ENCODE data around the gene ANKRD55.
"Not testable (repeated sequence)": the region's sequence is repeated elsewhere in the genome, so short reads cannot be mapped to it uniquely, and the experiment has no call there.

The ANKRD55 gene

DNA sequence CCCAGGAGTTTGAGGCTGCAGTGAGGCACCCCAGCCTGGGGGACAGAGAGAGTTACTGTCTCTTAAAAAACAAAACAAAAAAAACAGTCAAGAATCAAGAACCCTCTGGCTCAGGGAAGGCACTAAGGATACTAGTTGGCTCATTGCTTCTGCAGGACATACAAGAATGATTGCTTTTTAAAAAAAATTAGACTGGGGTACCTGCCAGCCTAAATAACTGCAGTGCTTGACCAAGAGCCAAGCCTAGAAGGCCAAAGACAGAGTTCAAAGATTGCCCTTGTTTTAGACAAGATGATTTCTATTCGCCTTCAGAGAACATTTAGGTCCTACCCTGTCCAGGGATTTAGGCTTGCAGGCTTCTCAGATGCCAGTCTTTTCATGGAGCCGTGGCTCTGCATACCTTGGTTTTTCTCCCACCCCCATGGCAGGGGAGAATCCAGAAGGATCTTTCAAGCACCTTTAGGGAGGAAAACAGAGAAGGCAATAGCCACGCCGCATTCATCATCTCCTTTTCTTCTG, 144.6 kb downstream of the ANKRD55 start:
- in situ Hi-C loops (cut with HindIII; ENCODE audit: low sequenced_read_pairs): no loop called here

DNA sequence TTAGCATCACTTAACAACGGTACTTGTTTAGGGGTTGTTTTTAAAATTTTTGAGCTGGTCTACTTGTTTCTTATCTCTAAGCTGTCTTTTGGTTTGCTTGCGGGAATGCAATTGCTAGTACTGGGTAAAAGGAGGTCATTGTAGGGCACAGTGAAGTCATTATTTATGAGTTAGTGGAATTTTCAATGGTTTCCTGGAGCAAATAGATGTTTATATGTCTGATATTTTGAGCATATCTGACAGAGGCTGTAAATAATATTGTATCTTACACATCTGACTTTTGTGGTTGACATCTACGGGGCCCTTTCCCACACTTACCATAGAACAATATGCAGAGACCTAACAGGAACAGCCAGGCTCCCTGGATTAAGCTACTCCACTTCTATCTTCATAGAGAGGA, 147.9 kb downstream of the ANKRD55 start:
- in situ Hi-C loops (cut with HindIII; ENCODE audit: low sequenced_read_pairs): no loop called here

DNA sequence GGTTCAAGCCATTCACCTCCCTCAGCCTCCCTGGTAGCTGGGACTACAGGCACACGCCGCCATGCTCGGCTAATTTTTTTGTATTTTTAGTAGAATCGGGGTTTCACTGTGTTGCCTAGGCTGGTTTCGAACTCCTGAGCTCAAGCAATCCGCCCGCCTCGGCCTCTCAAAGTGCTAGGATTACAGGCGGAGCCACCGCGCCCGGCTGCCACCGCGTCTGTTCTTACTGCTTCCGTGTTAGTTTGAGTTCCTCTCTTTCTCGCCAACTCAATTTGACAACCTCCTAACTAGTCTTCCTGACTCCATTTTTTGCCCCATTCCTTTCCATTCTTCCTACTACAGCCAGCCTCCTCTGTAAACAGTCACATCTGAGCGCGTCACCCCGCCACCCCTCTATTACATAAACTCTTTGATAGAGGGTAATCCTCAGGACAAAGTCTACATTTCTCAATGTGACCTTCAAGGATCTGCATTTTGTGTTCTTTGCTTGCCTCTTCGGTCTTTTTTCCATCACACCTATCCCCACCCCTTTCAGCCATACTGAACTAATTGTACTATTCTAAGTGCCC, 149.8 kb downstream of the ANKRD55 start:
- in situ Hi-C loops (cut with HindIII; ENCODE audit: low sequenced_read_pairs): no loop called here

DNA sequence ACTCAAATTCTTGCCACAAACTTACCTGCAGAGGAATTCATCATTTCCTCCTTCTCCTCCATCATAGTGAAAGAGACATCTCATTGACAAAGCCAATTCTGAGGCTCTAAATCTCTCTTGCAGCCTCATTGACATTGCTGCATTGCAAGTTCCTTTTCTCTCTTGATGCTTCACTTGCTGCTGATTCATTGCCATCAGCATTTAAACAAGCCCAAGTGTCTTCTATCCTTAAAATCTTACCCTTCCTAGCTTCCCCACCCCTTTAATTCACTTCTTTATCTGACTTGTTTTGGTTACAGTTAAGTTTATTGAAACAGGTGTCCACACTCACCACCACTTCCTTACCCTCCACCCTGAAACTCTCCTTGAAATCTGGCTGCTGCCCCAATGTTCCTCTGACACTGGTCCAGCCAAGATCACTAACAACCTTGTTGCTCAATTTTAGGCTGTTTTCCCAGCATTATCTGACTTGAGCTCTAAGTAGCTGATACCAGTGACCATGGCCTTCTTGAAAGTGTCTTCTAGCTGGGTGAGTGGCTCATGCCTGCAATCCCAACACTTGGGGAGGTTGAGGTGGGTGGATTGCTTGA, 152.0 kb downstream of the ANKRD55 start:
- in situ Hi-C loops (cut with HindIII; ENCODE audit: low sequenced_read_pairs): not testable (repeated sequence)

DNA sequence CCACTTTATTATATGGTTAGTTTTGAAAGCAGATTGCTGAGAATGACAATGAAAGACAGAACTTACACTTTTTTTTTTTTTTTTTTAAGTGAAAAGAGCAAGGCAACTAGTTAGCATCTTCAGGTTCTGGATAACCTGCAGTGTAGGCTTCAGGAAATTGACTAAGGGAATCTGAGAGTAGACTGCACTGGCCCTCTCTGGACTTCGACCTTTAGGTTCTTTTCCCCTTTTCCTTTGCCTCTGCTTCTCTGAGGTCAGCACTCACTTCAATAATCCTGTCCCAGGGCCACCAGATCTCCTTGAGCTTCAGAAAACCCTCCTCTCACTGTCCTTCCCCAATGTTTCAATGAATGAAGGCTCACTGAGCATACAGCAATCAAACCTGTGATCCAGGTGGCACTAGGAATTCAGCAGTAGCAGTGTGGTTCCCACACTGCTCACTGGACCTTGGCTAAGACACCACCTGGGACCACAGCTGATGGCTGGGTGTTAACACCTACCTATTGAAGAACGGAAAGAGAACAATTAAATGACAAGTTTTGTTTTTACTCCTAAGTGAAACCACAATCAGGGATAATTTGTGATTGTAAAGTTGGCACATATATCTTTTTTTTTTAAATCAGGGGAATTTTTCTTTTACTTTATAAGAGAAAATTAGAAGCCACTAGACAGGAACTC, 152.6 kb downstream of the ANKRD55 start:
- in situ Hi-C loops (cut with HindIII; ENCODE audit: low sequenced_read_pairs): no loop called here

DNA sequence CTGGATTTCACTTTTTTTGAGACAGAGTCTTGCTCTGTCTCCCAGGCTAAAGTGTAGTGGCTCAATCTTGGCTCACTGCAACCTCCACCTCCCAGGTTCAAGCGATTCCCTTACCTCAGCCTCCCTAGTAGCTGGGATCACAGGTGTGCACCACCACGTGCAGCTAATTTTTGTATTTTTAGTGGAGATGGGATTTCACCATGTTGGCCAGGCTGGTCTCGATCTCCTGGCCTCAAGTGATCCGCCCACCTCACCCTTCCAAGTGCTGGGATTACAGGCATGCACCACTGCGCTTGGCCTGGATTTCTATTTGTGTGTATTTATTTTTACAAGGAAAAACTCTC, 154.0 kb downstream of the ANKRD55 start:
- in situ Hi-C loops (cut with HindIII; ENCODE audit: low sequenced_read_pairs): not testable (repeated sequence)

DNA sequence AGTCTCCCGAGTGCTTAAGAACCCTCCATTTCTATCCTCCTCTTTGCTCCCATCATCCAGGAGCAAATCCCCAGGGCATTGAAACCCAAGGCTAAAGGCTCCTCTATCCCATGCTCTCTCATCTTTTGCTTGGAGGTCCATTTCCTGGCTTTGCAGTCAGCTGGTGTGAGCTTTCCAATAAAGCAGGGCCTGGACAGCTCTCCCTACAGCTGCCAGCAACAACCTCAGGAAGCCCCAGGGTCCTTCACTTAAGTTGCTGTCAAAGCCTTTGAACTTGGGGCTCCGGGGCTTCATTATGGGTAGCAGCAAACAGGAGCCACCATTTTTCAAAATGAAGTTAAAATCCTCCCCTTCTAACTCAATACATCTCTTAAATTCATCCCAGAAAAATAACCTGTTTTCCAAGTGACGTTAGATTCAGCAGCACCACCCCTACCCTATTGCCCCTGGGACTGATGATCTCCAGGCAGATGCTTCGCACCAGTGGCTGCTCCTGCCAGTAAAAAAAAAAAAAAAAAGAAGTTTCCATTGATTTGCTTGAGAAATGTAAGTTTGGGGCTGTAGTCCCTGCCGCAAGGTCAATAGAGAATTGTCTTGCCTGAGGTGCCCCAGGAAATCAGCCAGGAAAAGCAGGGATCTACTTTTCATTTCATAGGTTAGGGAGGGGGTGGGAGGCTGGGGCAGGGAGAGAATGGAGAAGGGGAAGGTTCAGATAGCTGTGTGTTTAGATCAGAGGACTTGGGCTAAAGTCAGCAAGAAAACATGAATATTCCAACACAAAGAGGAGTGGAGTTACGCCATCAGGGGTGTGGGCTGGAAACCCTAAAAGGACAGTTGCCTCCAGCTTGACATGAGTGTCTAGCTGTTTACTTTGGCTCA, 154.6 kb downstream of the ANKRD55 start:
- in situ Hi-C loops (cut with HindIII; ENCODE audit: low sequenced_read_pairs): no loop called here

DNA sequence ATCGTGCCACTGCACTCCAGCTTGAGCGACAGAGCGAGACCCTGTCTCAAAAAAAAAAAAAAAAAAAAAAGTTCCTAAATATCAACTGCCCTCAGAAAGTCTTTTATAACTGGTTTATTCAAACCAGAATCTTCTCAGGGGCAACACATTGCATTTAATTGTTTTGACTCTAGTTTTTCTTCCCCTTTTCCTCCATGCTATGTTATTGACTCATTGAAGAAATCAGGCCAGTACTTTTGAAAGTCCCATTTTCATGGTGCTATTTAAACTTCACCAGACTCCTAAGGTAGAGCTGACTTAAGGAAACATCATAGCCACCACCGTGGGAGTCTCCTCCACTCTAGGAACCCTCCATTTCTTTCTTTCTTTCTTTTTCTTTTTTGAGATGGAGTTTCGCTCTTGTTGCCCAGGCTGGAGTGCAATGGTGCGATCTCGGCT, 155.3 kb downstream of the ANKRD55 start:
- in situ Hi-C loops (cut with HindIII; ENCODE audit: low sequenced_read_pairs): no loop called here

DNA sequence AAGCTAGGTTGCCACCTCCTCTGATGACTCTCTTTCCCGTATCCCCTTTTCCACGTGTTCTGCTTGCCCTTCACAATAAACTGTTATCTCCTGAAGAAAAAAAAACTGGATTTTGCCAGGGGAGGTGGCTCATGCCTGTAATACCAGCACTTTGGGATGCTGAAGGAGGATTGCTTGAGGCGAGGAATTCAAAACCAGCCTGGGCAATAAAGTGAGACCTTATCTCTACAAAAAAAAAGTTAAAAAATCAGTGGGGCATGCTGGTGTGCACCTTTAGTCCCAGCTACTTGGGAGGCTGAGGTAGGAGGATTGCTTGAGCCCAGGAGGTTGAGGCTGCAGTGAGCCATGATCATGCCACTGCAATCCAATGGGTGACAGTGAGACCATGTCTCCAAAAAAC, 156.6 kb downstream of the ANKRD55 start:
- in situ Hi-C loops (cut with HindIII; ENCODE audit: low sequenced_read_pairs): no loop called here

DNA sequence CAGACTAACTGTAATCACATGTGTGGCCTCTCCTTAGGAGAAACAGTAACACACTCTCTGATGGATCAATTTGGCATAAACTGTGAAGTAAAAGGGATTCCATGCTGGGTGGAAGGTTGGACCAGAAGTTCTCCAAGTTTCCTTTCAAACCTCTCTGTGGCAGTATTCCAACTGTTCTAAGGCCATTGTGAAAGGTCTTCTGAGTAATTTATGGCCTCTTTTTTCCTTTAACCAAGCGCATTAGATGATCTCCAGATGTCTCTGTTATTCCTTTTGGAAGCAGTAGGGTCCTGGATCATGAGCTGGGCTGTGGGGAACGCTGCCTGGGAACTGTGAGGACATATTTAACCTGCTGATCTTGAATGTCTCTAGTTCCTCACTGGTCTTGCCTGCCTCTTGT, 157.8 kb downstream of the ANKRD55 start:
- in situ Hi-C loops (cut with HindIII; ENCODE audit: low sequenced_read_pairs): no loop called here

DNA sequence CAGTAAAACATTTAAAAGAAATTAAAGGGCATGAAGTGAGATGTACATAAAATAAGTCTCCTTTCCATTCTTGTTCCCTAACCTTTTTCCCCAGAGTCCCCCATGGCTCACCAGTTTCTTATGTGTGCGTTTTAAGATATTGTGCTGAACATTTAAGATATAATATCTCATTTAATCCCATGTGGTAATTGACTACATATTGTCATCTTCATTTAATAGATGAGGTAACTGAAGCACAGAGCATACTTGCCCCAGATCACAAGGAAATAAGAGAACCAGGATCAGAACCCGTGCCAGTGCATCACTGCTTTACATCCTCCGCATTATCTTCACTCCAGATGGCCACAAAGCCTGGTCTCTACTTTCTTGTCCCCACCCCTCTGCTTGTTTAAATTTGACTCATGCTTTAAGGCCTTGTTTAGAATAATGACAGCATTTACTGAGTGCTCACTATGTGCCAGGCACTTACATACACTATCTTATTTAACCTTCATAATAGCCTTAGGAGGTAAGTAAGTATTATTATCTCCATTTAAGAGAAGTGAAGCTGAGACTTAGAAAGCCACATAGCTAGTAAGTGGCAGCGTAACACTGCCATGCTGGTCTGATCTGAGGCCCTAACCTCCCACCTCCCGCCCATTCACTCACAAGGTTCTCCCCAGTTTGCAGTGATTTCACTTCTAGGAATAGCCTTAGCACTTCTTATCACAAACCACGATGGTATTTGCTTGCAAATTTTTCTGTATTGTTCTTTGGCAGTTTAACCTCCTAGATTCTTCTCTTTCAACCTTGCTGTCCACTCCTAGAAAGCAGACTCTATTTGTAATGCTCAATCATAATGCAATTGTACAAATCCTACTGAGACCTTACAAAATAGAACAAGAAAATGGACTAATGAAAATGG, 160.0 kb downstream of the ANKRD55 start:
- in situ Hi-C loops (cut with HindIII; ENCODE audit: low sequenced_read_pairs): no loop called here

DNA sequence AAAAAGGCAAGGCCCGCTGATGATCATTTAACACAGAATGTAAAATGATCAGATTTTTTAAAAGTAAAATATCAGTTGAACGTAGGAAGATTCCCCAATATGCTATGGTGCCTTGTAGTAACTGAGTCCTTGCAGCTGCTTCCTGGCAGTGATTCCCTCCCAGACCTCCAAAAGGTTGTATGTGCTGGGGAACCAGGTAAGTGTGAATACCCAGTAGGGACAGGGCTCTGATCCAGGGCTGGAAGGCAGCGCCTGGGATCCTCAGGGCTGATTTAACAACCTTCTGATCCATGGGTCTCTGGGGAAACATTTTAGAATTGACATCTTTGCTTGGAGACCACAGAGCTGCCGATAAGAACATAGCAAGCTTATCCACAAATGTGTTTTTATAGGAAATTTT, 161.7 kb downstream of the ANKRD55 start:
- in situ Hi-C loops (cut with HindIII; ENCODE audit: low sequenced_read_pairs): no loop called here

DNA sequence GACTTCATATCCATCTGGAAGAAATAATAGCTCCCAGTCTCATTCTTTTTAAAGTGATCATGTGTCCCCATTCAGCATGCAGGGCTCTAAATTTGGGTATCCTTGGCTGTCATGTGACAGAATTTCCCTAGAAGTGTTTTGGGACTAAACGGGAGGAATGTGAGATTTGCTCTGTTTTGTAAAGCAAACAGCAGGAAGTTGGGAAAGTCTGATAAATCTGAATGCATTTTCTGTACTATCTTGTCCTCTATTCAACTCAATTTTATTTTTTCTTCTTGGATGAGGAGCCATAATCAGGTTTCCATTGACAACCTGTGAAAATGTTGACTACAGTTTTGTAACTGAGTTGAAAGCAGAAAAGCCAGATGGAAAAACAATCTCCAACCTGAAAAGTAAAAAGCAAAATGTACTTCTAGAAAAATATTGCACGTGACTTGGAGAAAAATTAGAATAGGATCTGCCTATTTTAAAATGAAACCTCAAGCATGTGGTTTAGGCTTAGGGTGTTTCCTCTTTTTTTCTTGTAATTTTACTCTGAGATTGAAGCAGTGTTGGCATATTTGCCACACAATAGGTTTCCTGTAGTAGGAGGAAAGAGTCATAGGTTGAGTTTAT, 162.2 kb downstream of the ANKRD55 start:
- in situ Hi-C loops (cut with HindIII; ENCODE audit: low sequenced_read_pairs): no loop called here

DNA sequence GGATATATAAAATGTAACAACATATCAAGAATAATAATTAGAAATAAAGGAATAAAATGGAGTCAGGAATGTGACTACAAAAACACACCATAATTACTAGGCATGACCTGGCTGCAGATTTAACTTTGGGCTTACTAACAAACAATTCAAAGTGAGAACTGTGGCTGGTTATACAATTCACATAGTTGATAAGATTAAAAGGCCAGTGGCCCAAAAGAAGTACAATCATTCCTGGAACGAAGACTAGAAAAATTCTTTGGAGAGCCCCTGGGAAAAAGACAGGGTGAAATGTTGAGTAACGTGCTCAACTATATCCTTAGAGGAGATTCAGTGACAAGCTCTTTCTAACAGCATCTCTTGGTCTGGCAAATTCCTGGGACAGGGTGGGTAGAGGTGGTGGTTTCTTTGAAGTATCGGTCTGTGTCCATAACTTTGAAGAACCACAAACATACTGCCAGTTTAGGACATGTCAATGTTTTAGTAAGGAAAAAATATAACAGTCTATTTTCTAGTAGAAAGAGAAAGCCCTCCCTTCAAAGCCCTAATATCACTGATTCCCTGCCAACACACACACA, 163.4 kb downstream of the ANKRD55 start:
- in situ Hi-C loops (cut with HindIII; ENCODE audit: low sequenced_read_pairs): no loop called here

DNA sequence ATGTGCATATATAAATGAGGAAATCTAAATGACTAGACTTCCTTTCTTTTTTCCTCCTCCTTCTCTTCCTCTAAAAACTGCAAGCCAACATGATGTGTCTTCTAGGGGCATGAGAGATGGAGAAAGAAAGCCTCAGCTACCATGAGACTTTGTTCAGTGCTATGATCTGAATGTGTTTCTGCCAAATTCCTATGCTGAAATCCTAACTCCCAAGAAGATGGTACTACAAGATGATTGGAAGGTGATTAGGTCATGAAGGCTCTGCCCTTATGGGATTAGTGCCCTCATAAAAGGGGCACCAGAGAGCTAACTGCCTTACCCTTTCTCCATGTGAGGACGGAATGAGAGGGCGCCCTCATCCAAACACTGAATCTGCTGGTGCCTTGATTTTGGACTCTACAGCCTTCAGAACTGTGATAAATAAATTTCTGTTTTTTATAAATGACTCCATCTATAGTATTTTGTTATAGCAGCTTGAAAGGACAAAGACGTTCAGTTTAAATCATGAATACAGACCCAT, 166.1 kb downstream of the ANKRD55 start:
- in situ Hi-C loops (cut with HindIII; ENCODE audit: low sequenced_read_pairs): no loop called here

DNA sequence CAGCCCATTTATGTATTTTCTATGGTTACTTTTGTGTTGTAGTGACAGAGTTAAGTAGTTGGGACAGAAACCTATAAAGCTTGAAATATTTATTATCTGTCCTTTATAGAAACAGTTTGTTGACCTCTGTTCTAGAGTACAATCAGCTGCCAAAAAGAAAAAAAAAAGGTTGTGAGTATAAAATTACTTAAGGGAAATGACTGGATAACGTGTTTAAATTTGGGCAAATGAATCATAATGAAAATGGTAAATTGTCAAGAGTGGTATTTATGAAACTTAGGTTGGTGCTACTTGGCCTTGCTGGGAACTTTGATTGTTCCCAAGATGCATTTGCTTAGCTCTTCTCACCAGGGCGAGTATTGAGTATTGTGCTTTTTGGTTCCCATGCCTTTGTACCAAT, 168.1 kb downstream of the ANKRD55 start:
- in situ Hi-C loops (cut with HindIII; ENCODE audit: low sequenced_read_pairs): no loop called here

DNA sequence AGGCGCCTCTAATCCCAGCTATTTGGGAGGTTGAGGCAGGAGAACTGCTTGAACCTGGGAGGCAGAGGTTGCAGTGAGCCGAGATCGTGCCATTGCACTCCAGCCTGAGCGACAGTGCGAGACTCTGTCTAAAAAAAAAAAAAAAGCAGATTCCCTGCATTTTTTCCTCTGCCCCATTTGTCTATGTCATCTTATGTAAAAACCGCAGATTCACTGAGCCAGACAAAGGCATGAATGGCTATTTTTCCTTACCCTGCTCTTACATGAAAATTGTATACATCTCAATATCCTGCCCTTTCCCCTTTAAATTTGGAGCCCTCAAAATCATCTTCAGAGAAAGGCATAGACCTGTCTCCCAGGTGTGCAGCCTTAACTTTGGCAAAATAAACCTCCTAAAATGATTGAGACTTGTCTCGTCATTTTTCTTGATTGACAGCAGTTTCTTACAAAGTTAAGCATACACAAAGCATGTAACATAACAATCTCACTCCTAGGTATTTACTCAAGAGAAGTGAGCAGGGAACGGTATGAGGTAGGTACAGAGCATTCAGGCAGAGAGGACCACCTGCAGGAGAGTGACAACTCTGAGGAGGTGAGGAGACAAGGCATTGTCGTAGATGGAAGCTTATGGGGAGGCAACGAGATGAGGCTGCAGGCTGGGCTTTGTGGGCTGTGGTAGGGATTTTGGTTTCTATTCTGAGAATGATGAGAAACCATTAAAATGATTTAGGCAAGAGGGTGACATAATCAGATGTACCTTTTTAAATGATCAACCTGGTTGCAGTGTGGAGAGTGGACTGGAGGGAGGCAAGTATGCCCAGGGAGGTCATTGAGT, 172.6 kb downstream of the ANKRD55 start:
- in situ Hi-C loops (cut with HindIII; ENCODE audit: low sequenced_read_pairs): no loop called here

DNA sequence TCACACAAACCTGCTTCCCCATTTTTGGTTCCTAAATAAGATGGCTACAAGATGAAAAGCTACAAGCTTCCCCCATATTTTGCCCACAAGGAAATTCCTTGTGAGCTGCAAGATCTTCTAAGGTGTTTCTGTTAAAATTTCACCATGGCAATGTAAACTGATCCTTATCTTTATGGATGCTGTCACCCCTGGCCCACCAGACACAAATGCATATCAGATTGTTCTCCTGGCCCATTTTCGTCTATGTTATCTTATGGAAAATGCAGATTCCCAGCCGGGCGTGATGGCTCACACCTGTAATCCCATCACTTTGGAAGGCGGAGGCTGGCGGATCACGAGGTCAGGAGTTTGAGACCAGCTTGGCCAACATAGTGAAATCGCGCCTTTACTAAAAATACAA, 173.3 kb downstream of the ANKRD55 start:
- in situ Hi-C loops (cut with HindIII; ENCODE audit: low sequenced_read_pairs): no loop called here

DNA sequence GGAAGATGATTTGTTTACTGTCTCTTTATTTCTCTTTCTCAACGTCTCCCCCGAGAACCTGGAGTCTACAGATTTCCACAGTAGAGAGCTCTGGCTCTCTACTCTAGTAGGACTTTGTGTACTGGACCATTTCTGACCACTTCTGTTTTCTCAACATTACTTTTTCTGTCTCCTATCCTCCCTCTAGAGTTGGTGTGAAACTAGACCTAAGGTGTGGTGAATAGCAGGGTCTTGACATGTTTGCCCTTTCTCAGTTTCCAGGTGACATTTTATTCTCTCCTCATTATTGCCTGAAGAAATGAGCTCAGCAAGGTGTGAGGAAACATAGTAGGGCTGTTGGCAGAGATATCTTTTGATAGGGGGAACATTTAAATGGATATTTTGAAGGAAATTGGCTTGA, 176.3 kb downstream of the ANKRD55 start:
- in situ Hi-C loops (cut with HindIII; ENCODE audit: low sequenced_read_pairs): no loop called here
